ENCODE data around the gene GNL1.

GRCh38 chr6:30542404-30542725 is 13.9 kb downstream of the GNL1 start:
- no peak for TF ChIP-seq GATA1 (IDR thresholded peaks at IDR 0.05; ENCODE audit: low read depth, low read length)
- TF ChIP-seq POLR2A (IDR thresholded peaks at IDR 0.05; ENCODE audit: low read length) = no peak
